ENCODE measurements around the gene MED13. TPM values are rescaled to one million over a fixed set of nuclear protein-coding genes. Genes with fewer than 3 reads are reported as not detected.

Gene MED13, protein sequence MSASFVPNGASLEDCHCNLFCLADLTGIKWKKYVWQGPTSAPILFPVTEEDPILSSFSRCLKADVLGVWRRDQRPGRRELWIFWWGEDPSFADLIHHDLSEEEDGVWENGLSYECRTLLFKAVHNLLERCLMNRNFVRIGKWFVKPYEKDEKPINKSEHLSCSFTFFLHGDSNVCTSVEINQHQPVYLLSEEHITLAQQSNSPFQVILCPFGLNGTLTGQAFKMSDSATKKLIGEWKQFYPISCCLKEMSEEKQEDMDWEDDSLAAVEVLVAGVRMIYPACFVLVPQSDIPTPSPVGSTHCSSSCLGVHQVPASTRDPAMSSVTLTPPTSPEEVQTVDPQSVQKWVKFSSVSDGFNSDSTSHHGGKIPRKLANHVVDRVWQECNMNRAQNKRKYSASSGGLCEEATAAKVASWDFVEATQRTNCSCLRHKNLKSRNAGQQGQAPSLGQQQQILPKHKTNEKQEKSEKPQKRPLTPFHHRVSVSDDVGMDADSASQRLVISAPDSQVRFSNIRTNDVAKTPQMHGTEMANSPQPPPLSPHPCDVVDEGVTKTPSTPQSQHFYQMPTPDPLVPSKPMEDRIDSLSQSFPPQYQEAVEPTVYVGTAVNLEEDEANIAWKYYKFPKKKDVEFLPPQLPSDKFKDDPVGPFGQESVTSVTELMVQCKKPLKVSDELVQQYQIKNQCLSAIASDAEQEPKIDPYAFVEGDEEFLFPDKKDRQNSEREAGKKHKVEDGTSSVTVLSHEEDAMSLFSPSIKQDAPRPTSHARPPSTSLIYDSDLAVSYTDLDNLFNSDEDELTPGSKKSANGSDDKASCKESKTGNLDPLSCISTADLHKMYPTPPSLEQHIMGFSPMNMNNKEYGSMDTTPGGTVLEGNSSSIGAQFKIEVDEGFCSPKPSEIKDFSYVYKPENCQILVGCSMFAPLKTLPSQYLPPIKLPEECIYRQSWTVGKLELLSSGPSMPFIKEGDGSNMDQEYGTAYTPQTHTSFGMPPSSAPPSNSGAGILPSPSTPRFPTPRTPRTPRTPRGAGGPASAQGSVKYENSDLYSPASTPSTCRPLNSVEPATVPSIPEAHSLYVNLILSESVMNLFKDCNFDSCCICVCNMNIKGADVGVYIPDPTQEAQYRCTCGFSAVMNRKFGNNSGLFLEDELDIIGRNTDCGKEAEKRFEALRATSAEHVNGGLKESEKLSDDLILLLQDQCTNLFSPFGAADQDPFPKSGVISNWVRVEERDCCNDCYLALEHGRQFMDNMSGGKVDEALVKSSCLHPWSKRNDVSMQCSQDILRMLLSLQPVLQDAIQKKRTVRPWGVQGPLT (N-terminal part only)
- total RNA-seq (2014; rRNA removed; shearing (Covaris generic)): 28.1 and 31.5 TPM in 2 replicates

- DNase-seq (ENCODE audit: low spot score): peak; percentile 34
Observed at GRCh38 chr17:62064791-62065563, at the start of gene MED13. Gene MED13 (minus strand): TSS chr17:62065278. CDS start chr17:62065205, 73 bp downstream.

- no peak for DNase-seq (ENCODE audit: low spot score)
Observed at GRCh38 chr17:62112229-62112628, 47.2 kb upstream of the MED13 start.

- no peak for DNase-seq (ENCODE audit: low spot score)
Observed at GRCh38 chr17:62111562-62112171, 46.6 kb upstream of the MED13 start.

GRCh38 chr17:62110923-62111484 is 45.9 kb upstream of the MED13 start:
- no peak for DNase-seq (ENCODE audit: low spot score)

DNA sequence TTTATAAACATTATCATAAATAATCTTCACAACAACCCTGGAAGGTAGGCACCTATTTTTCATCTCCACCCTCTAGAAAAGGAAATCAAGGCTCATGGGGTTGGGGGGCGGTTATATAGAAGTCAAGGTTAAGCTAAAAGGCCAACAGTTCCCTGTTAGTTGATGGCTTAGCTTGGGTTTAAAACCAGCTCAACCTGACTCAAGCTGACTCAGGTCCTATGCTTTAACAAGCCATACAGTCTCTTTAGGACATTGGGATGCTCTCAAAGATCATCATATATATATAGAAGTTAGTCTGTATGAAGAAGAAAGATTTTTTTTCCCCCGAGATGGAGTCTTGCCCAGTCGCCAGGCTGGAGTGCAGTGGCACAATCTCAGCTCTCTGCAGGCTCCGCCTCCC is 44.8 kb upstream of the MED13 start:
- no peak for DNase-seq (ENCODE audit: low spot score)

- DNase-seq (ENCODE audit: low spot score): peak; percentile 69
Observed at GRCh38 chr17:62109378-62109902, 44.4 kb upstream of the MED13 start.

GRCh38 chr17:62105861-62106260 is 40.8 kb upstream of the MED13 start:
- DNase-seq (ENCODE audit: low spot score): no peak

DNA sequence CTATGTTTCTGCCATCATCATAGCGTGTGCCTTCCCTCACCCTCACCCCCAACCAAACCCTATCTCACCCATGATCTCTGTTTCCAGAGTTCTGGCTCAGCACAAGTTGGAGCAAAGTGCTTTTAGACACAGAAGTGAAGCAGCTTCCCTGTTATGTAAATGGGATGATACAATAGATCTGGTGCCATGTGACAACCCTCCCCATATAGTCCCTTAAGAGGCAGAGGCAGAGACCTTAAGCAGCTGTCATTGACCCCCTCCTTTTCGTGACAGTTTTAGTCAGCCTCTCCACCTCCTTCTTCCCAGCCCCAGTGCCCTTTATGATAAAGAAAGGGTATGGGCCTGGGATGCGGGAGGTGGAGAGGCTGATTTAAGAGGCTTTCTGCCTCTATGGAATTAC is 40.3 kb upstream of the MED13 start:
- no peak for DNase-seq (ENCODE audit: low spot score)

DNA sequence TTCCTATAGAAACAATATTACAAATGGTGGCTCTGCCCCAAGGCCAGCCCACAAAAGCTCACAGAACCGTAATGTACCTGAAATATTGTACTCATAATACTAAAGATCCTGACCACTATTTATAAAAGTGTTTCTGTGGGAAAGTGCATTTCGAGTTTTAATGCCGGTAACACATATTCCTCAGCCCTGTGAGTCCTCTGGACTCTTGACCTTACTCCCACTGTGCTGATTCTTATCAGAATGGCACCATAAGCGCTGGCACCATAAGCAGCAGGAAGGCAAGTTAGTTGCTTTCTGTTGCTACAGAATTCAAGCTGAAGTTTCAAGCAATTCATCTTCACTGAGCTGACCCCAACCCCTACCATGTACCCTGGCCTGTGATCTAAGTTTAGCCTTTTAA is 36.4 kb upstream of the MED13 start:
- no peak for DNase-seq (ENCODE audit: low spot score)

GRCh38 chr17:62101090-62101489 is 36.0 kb upstream of the MED13 start:
- DNase-seq (ENCODE audit: low spot score): no peak

DNA sequence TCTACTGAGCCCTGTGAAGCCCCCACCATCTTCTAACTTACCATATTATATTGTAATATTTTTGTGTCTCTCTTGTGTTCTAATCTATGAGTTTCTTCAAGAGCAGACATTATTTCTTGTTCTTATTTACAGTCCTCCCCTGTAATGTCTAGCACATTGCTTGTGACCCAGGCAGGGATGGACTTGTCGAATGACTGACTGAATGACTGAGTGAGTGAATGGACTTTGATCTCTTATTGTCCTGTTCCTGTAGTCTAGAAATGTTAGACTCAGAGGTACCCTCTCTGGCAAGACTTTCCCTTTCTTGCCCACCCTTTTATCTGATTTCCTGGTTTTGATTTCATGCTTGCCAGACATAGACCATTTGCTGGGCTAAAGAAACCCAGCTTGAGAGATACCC is 35.0 kb upstream of the MED13 start:
- no peak for DNase-seq (ENCODE audit: low spot score)

DNA sequence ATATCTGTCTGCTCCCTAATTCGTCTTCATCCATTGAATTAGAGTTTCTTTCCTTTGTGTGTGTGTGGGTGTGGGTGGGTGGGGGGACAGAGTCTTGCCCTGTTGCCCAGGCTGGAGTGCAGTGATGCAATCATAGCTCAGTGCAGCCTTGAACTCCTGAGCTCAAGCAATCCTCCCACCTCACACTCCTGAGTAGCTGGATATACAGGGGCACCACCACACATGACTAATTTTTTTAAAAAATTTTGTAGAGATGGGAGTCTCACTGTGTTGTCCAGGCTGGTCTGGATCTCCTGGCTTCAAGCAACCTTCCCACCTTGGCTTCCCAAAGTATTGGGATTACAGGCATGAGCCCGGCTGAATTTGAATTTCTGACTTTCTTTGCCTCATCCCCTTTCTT is 34.5 kb upstream of the MED13 start:
- DNase-seq (ENCODE audit: low spot score): no peak

GRCh38 chr17:62098623-62099231 is 33.6 kb upstream of the MED13 start:
- DNase-seq (ENCODE audit: low spot score): no peak

DNA sequence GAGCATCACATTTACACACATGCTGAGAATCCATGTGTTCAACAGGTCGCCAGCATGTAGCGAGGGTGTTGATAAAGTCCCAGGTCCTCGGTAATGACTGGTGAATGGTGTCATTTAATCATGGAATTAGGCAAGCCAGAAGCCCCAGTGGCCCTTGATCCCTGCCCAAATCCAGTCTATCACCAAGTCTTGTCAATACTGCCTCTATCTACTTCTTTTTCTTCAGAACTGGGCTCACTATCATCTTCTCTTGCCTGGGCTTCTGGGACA is 31.3 kb upstream of the MED13 start:
- DNase-seq (ENCODE audit: low spot score): no peak

DNA sequence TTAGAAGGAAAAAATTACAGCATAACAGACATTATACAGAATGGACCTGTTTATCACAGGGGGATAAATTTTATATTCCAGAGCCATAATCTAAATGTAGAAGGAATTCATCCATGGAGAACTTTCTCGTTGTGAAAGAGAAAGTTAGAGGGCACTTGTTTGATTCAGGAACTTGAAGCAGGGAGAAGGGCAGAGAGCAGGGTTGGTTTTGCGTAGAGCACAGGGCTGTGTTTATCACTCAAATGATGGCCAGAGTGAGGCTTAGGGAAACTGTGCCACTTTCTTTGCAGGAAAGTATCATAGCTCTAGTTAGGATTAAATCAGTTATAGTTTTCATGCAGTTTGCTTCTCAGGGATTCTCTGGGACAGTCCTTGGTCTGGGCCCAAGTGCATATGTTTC is 29.1 kb upstream of the MED13 start:
- no peak for DNase-seq (ENCODE audit: low spot score)

DNA sequence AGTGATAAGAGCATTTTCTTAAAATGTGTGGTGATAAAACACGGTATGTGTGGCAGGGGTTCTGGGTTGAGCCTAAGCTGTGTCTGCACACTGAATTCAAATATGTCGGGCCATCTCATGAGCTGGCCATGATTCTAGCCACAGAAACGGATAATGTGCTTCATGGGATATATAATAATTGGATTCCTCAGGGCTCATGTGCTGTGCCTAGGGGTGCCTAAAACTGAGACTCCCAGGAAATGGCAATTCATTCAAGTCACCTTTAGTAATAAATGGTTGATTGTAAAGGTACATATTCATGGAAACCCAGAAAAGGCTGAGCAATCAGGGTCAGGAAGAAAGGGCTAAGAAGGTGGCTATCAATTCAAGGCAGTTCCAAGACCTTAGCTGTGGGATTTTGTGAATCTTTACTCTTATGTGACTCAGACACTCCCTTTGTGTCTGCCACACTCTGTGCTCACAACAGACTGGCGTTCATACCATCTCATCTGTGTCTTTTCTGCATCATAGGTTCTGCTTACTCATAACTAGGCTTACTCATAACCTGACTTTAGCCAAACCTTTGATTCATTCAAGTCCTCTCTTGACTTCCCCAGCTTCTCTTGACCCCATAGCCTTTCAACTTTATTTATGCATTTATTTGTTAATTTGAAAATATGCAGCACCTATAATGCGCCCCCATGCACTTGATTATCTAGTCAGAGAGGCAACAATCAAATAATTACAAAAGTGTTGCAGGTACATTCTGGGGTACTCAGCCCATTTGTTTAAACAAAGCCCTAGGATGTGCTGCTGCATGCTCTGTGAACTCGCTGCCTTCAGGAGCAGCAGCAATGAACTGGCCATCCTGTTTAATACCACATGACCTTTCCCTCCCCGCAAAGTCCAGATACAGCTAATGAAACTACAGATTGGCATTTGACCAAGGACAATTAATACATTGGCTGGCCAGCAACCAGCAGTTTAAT is 28.4 kb upstream of the MED13 start:
- peak; percentile 64 for DNase-seq (ENCODE audit: low spot score)

DNA sequence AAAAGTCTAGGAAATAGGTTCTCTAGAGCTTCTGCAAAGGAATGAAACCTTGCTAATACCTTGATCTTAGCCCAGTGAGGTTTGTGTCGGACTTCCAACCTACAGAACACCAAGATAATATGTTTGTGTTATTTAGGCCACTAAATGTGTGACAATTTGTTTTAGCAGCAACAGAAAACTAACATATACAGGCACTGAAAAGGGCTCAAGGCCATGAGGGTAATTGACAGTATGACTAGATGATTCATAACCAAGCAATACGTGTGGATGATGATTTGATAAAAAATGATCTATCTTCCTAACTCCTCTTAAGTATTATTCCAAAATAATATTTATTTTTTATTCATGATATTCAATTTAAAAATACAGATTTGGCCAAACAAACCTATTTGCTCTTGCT is 27.7 kb upstream of the MED13 start:
- DNase-seq (ENCODE audit: low spot score): no peak

- no peak for DNase-seq (ENCODE audit: low spot score)
Observed at GRCh38 chr17:62091804-62092203, 26.7 kb upstream of the MED13 start.

- DNase-seq (ENCODE audit: low spot score): no peak
Observed at GRCh38 chr17:62090868-62091267, 25.8 kb upstream of the MED13 start.

Data from H4 (cell line).